Vagina (tissue), 2 donors: Measurements from ENCODE around the gene CTU2. TPM values are rescaled to one million over a fixed set of nuclear protein-coding genes. Genes with fewer than 3 reads are reported as not detected.

Experiments
- DNase-seq, 2 donors: peaks; one replicate each; pipeline ENCODE4 v3.0.0-alpha.2; 2017; ENCODE audit errors: extremely low spot score in 2 of 2
- H3K27ac ChIP-seq: fragments of 200-600 bp; sonication (generic); one replicate; pipeline ENCODE4 v1.5.1; 2019
- H3K27me3 ChIP-seq: fragments of 200-600 bp; sonication (generic); one replicate; pipeline ENCODE4 v1.5.1; 2019
- H3K36me3 ChIP-seq, 2 donors: fragments of 200-600 bp; sonication (generic); one replicate each; pipeline ENCODE4 v1.5.1; 2017 to 2019
- H3K4me1 ChIP-seq: fragments of 200-600 bp; sonication (generic); one replicate; pipeline ENCODE4 v1.5.1; 2019
- H3K4me3 ChIP-seq, 2 donors: fragments of 200-600 bp; sonication (generic); 1 replicate in 1 of 2; 2 replicates in 1 of 2; pipeline ENCODE4 v1.5.1; 2016 to 2019
- H3K9me3 ChIP-seq: fragments of 200-600 bp; sonication (generic); one replicate; pipeline ENCODE4 v1.5.1; 2019
- POLR2A ChIP-seq, 2 donors: fragments of 450-650 bp; IDR thresholded peaks; one replicate each; pipeline ENCODE4 v1.6.1; 2017; ENCODE audit warnings: antibody characterized with exemption in 2 of 2, mild to moderate bottlenecking in 2 of 2, moderate library complexity in 2 of 2
- POLR2AphosphoS5 ChIP-seq, 2 donors: sonication (generic); formaldehyde crosslinking; IDR thresholded peaks; one replicate each; pipeline ENCODE4 v1.9.0; 2017; ENCODE audit warnings: antibody characterized with exemption in 2 of 2, mild to moderate bottlenecking in 2 of 2, low read depth in 1 of 2; ENCODE audit not compliant: insufficient read depth in 1 of 2
- intact Hi-C: fragments of 100-400 bp; cut with DNase I; formaldehyde crosslinking; loops from one replicate; pipeline ENCODE4 v1.15.1; 2023
- total RNA-seq: library from RNA; depleted of rRNA; stranded (reverse); fragments of >200 nt; gene quantifications from one replicate; pipeline ENCODE4 v1.2.3, GENCODE V29; 2016
- TF ChIP-seq, protein P1 (sequence below), 3 experiments: fragments of 450-650 bp in 2 of 3; fragments of 200-600 bp in 1 of 3; sonication (generic) in 1 of 3; IDR thresholded peaks; one replicate each; pipeline ENCODE4 v1.5.1; 2017 to 2019; ENCODE audit warnings: antibody characterized with exemption in 3 of 3, mild to moderate bottlenecking in 2 of 3, moderate library complexity in 2 of 3

CTU2 gene
- total RNA-seq, 1 donor from 2014 or later = 7.9 TPM

DNA sequence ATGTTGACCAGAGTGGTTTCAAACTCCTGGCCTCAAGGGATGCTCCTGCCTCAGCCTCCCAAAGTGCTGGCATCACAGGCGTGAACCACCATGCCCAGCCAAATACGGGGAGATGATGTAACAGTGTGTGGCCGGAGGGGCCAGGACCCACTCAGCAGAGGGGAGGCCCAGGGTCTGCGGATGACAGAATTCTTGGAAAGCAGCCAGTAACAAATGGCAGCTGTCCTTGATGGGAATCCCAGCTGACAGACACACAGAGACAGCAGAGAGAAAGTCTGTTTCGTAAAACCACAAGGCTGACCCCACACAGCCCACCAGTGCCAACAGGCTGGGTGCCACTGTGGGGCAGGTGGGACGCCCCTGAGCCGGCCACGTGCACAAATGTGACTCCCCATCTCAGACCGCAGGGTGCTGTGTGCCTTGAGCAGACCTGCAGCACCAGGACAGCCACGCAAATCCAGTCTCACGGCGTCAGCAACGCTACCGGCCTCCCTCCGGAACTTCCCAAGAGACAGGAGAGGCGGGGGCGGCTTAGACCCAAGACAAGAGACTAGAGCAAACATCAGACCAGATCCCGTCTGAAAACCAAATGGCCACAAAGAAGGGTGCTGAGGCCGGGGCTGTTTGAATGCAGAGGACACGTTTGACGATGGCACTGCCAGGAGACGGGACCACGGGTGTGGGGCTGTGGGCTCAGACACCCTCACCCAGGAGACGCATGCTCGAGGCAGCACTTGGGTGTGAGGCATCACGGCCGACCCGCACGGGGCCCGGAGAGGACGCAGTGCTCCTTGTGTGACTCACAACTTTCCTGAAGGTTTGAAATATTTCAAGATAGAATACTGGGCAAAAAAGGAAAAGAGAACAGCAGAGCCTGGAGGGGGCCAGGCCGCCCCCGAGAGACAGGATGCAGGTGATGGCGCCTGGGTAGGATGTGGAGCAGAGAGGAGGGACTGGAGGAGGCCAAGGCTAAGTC, 24.6 kb downstream of the CTU2 start:
- Histone ChIP-seq H3K9me3 (no peaks in the 10 kb centered on the region), H3K36me3 (peaks cover 0 to 66% of the 10 kb centered on the region in 2 donors), H3K27me3 (no peaks in the 10 kb centered on the region), H3K27ac (no peak overlapping the region), H3K4me1 (no peaks in the 10 kb centered on the region), H3K4me3 (no peak overlapping the region)
- no peak for DNase-seq
- TF ChIP-seq, protein P1, sequence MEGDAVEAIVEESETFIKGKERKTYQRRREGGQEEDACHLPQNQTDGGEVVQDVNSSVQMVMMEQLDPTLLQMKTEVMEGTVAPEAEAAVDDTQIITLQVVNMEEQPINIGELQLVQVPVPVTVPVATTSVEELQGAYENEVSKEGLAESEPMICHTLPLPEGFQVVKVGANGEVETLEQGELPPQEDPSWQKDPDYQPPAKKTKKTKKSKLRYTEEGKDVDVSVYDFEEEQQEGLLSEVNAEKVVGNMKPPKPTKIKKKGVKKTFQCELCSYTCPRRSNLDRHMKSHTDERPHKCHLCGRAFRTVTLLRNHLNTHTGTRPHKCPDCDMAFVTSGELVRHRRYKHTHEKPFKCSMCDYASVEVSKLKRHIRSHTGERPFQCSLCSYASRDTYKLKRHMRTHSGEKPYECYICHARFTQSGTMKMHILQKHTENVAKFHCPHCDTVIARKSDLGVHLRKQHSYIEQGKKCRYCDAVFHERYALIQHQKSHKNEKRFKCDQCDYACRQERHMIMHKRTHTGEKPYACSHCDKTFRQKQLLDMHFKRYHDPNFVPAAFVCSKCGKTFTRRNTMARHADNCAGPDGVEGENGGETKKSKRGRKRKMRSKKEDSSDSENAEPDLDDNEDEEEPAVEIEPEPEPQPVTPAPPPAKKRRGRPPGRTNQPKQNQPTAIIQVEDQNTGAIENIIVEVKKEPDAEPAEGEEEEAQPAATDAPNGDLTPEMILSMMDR (IDR thresholded peaks at IDR 0.05) = no peak
- TF ChIP-seq POLR2AphosphoS5 (IDR thresholded peaks at IDR 0.05; ENCODE audit: insufficient read depth in 1 of 2, low read depth in 1 of 2) (no peak), POLR2A (IDR thresholded peaks at IDR 0.05) (no peak)
- intact Hi-C loops = no loop called here

DNA sequence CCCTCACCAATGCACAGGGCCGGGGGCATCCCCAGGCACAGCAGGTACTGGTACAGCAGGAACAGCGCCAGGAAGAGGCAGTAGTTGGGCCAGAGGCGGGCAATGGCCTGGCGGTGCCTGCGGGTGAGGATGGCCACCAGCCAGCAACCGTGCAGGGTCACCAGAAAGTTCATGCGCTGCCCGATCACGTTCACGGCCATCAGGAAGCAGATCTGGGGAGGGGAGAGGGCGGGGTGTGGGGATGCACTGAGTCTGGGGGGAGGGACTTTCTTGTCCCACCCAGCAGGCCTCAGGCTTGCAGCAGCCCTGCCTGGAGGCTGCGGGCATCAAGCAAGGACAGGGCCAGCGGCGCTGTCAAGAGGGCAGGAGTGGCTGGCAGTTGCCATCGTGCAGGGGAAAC, 25.4 kb downstream of the CTU2 start:
- Histone ChIP-seq H3K4me1 (no peaks in the 10 kb centered on the region), H3K36me3 (peaks cover 0 to 59% of the 10 kb centered on the region in 2 donors), H3K27me3 (no peaks in the 10 kb centered on the region), H3K9me3 (no peaks in the 10 kb centered on the region), H3K4me3 (no peak overlapping the region), H3K27ac (no peak overlapping the region)
- intact Hi-C loops = no loop called here
- no peak for TF ChIP-seq POLR2A (IDR thresholded peaks at IDR 0.05)
- TF ChIP-seq POLR2AphosphoS5 (IDR thresholded peaks at IDR 0.05; ENCODE audit: insufficient read depth in 1 of 2, low read depth in 1 of 2) = no peak
- TF ChIP-seq, protein P1 (IDR thresholded peaks at IDR 0.05) = no peak
- DNase-seq = no peak

DNA sequence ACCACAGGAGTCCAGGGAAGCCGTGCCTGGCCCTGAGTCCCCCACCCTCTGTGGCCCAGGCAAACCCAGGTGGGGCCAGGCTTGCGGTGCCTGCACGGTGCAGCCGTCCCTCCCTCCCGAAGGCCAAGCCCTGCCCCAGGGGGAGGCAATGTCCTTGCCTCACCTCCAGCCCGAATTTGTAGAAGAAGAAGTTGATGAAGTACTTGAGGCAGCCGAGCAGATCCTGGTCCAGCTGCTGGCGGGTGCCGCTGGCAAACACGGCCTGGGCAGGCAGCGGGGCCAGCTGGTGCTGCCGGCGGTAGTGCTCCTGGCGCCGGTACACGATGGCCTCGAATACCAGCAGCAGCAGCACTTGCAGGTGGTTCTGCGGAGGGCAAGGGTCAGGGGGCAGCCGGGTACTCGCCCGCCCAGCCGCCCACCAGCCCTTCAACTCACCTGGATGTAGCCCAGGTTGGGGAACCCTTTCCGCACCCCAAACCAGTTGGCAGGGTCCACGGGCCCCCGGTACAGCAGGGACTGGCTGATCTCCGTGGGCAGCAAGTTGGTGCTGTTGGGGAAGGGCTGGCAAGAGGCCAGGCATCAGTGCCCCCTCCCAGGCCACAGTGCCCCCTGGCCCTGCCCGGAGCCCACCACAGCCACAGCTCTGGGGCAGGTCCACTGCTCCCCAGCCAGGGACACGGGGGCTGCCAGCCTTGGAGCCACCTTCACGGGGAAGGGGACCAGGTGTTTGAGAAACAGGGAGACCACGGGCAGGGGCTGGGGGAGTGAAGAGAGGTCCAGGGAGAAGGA, 26.1 kb downstream of the CTU2 start:
- Histone ChIP-seq H3K36me3 (peaks cover 0 to 52% of the 10 kb centered on the region in 2 donors), H3K9me3 (no peaks in the 10 kb centered on the region), H3K27ac (no peak overlapping the region), H3K27me3 (no peaks in the 10 kb centered on the region), H3K4me3 (no peak overlapping the region), H3K4me1 (peaks cover 3% of the 10 kb centered on the region)
- DNase-seq = no peak
- TF ChIP-seq, protein P1 (IDR thresholded peaks at IDR 0.05) = no peak
- no peak for TF ChIP-seq POLR2A (IDR thresholded peaks at IDR 0.05)
- no peak for TF ChIP-seq POLR2AphosphoS5 (IDR thresholded peaks at IDR 0.05; ENCODE audit: insufficient read depth in 1 of 2, low read depth in 1 of 2)
- intact Hi-C loops = no loop called here

DNA sequence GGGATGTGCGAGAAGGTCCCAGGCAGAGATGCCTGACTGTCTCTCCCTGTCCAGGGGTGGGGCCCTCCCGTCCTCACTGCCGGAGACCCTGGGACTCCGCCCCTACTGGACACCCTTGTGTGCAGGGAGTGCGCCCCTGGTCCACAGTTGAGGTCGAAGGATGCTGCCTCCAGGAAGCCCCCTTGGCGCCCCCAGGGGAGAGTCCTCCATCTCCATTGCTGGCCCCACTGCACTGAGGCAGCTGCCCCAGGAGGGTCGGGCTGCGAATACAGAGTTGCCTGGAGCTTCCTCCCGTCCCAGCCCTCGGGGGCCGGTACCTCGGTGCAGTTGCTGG, 26.6 kb downstream of the CTU2 start:
- intact Hi-C loops = no loop called here
- H3K4me1 ChIP-seq = peaks cover 9% of the 10 kb centered on the region
- no peaks in the 10 kb centered on the region for H3K27me3 ChIP-seq
- no peak for TF ChIP-seq POLR2A (IDR thresholded peaks at IDR 0.05)
- no peak for TF ChIP-seq POLR2AphosphoS5 (IDR thresholded peaks at IDR 0.05; ENCODE audit: insufficient read depth in 1 of 2, low read depth in 1 of 2)
- TF ChIP-seq, protein P1 (IDR thresholded peaks at IDR 0.05) = no peak
- H3K27ac ChIP-seq = no peak overlapping the region
- no peaks in the 10 kb centered on the region for H3K9me3 ChIP-seq
- H3K4me3 ChIP-seq = no peak overlapping the region
- H3K36me3 ChIP-seq = peaks cover 0 to 51% of the 10 kb centered on the region in 2 donors
- no peak for DNase-seq
